ENCODE data around the gene ERFL.

Gene ERFL

GRCh38 chr19:41882568-41883462, 45.4 kb downstream of the ERFL start, which contains the start of gene ARHGEF1:
TSS of gene ARHGEF1 (plus strand) at chr19:41883184. CDS start at chr19:41888083, 4,899 bp downstream.
- DNase-seq = peak; percentile 35 to 74
- intact Hi-C loops (cut with DNase I; ENCODE audit: low total_unique reads) = loop anchor here (5.0 kb wide), 1 partner anchor 74 kb away; the partner anchor contains the start of gene RABAC1
- no peak for TF ChIP-seq CTCF (IDR thresholded peaks at IDR 0.05)

GRCh38 chr19:41880329-41880708, 47.9 kb downstream of the ERFL start:
- Histone ChIP-seq H3K36me3 (no peaks in the 10 kb centered on the region), H3K27ac (no peak overlapping the region), H3K4me1 (peaks cover 0 to 21% (median 11%) of the 10 kb centered on the region in 4 donors), H3K4me3 (no peak overlapping the region), H3K27me3 (no peaks in the 10 kb centered on the region), H3K9me3 (no peaks in the 10 kb centered on the region)
- no peak for TF ChIP-seq CTCF (IDR thresholded peaks at IDR 0.05)
- intact Hi-C loops (cut with DNase I; ENCODE audit: low total_unique reads) = loop anchor here (5.0 kb wide), 1 partner anchor 77 kb away; the partner anchor contains the start of gene RABAC1
- no peak for DNase-seq

More at GRCh38 chr19:41882568-41883462, 45.4 kb downstream of the ERFL start, which contains the start of gene ARHGEF1:
- peak within 1 kb of the TSS; percentile 76 to 83 for H3K27ac ChIP-seq
- no peaks in the 10 kb centered on the region for H3K27me3 ChIP-seq
- no peaks in the 10 kb centered on the region for H3K36me3 ChIP-seq
- no peaks in the 10 kb centered on the region for H3K9me3 ChIP-seq
- H3K4me1 ChIP-seq = peaks cover 0 to 40% (median 12%) of the 10 kb centered on the region in 4 donors
- peak within 1 kb of the TSS; percentile 86 to 93 for H3K4me3 ChIP-seq

- no peak for DNase-seq
- H3K36me3 ChIP-seq = no peaks in the 10 kb centered on the region
- H3K4me1 ChIP-seq = peaks cover 0 to 15% (median 7%) of the 10 kb centered on the region in 4 donors
- no peaks in the 10 kb centered on the region for H3K27me3 ChIP-seq
- no peak overlapping the region for H3K4me3 ChIP-seq
- H3K27ac ChIP-seq = no peak overlapping the region
- no peaks in the 10 kb centered on the region for H3K9me3 ChIP-seq
- TF ChIP-seq CTCF (IDR thresholded peaks at IDR 0.05) = no peak
- intact Hi-C loops (cut with DNase I; ENCODE audit: low total_unique reads) = loop anchor here (5.0 kb wide), 1 partner anchor 78 kb away; the partner anchor contains the start of gene RABAC1
Measured at GRCh38 chr19:41879670-41880328, 48.5 kb downstream of the ERFL start.

GRCh38 chr19:41879080-41879479, 49.2 kb downstream of the ERFL start:
- peaks cover 0 to 11% (median 3%) of the 10 kb centered on the region in 4 donors for H3K4me1 ChIP-seq
- H3K27me3 ChIP-seq = no peaks in the 10 kb centered on the region
- H3K27ac ChIP-seq = no peak overlapping the region
- no peaks in the 10 kb centered on the region for H3K36me3 ChIP-seq
- no peak for TF ChIP-seq CTCF (IDR thresholded peaks at IDR 0.05)
- intact Hi-C loops (cut with DNase I; ENCODE audit: low total_unique reads) = no loop called here
- no peak for DNase-seq
- H3K4me3 ChIP-seq = no peak overlapping the region
- H3K9me3 ChIP-seq = no peaks in the 10 kb centered on the region

- no peaks in the 10 kb centered on the region for H3K36me3 ChIP-seq
- H3K4me1 ChIP-seq = peaks cover 0 to 11% (median 3%) of the 10 kb centered on the region in 4 donors
- no peak for TF ChIP-seq CTCF (IDR thresholded peaks at IDR 0.05)
- no peaks in the 10 kb centered on the region for H3K9me3 ChIP-seq
- no peak overlapping the region for H3K4me3 ChIP-seq
- H3K27me3 ChIP-seq = no peaks in the 10 kb centered on the region
- DNase-seq = no peak
- no peak overlapping the region for H3K27ac ChIP-seq
- intact Hi-C loops (cut with DNase I; ENCODE audit: low total_unique reads) = no loop called here
Measured at GRCh38 chr19:41877916-41878905, 50.0 kb downstream of the ERFL start.

Data from tibial artery (tissue), 4 donors.